Activated B cell treated with CpG ODN at 0.5 μM for 24 hours (primary cell): ENCODE results near the gene LCP2. TPM values are rescaled to one million over a fixed set of nuclear protein-coding genes. Genes with fewer than 3 reads are reported as not detected.
A peak's percentile ranks its signal among the peaks of the same experiment; 100 is the strongest.

Experiments
- ATAC-seq: fragments of 200-7000 bp; cut with Tn5 transposase; one replicate; pipeline ENCODE4 v1.10.0; 2021; ENCODE audit warnings: low read depth, mild to moderate bottlenecking, moderate library complexity
- CTCF ChIA-PET: fragments of 350-600 bp; sonication (Branson Sonifier 250); formaldehyde crosslinking; loops from one replicate; lab custom pipeline; 2021; ENCODE audit warnings: antibody characterized with exemption; lab: Charles Lee
- POLR2A ChIA-PET: fragments of 350-600 bp; sonication (Branson Sonifier 250); formaldehyde crosslinking; loops from one replicate; lab custom pipeline; 2021; ENCODE audit warnings: antibody characterized with exemption; lab: Charles Lee
- DNase-seq: peaks from one replicate; pipeline ENCODE4 v3.0.0; 2022
- H3K27ac Mint-ChIP-seq: one replicate; pipeline ENCODE4 v1.8.0; 2020; ENCODE audit warnings: mixed read lengths
- H3K27me3 Mint-ChIP-seq: one replicate; pipeline ENCODE4 v1.8.0; 2021; ENCODE audit warnings: mixed read lengths
- H3K36me3 Mint-ChIP-seq: one replicate; pipeline ENCODE4 v1.8.0; 2021; ENCODE audit warnings: low read depth, mixed read lengths
- H3K4me1 Mint-ChIP-seq: one replicate; pipeline ENCODE4 v1.8.0; 2021; ENCODE audit warnings: mixed read lengths
- H3K4me3 Mint-ChIP-seq: one replicate; pipeline ENCODE4 v1.8.0; 2020; ENCODE audit warnings: mild to moderate bottlenecking, mixed read lengths
- H3K9me3 Mint-ChIP-seq: one replicate; pipeline ENCODE4 v1.8.0; 2020; ENCODE audit warnings: mixed read lengths
- intact Hi-C: fragments of 100-400 bp; cut with micrococcal nuclease; formaldehyde crosslinking; loops from one replicate; pipeline ENCODE4 v1.15.1; 2024
- total RNA-seq: library from RNA; stranded (reverse); gene quantifications from 2 replicates; pipeline ENCODE4 v1.2.3, GENCODE V29; 2022
- TF ChIP-seq, protein P1 (sequence below): fragments of 200-600 bp; IDR thresholded peaks from one replicate; pipeline ENCODE4 v1.8.0; 2022; ENCODE audit warnings: antibody characterized with exemption, mild to moderate bottlenecking

The LCP2 gene
- total RNA-seq, 1 donor from 2014 or later = 8.5 TPM

DNA sequence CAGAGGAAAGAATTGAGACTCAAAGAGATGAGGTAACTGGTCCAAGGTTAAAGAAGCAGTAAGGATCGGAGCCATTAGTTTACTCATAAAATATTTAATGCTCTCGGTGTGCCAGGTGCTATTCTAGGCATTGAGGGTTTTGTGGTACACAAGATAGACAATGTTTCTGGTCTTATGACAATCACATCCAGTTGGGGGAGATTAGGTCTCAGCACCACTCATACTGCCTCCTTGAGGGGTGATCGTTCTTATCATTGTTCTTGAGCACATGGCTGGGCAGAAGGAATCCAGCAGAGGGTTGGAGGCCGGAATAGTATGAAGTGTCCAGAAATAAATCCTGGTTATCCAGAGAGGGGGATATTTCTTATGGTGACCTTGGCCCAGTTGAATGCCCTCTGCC lies 40.7 kb upstream of the LCP2 start:
- Mint-ChIP-seq H3K36me3 (no peaks in the 10 kb centered on the region), H3K9me3 (peaks cover 2% of the 10 kb centered on the region), H3K27me3 (no peaks in the 10 kb centered on the region), H3K27ac (no peak overlapping the region), H3K4me3 (no peak overlapping the region), H3K4me1 (peaks cover 20% of the 10 kb centered on the region)
- ChIA-PET POLR2A (interaction anchor here (0.8 to 2.0 kb wide), 5 partner anchors 8 to 72 kb away, joined by 3 to 12 read pairs (median 8); no protein-coding TSS in a partner anchor), CTCF (interaction anchor here (0.8 to 7.6 kb wide), 21 partner anchors 10 to 111 kb away, joined by 3 to 289 read pairs (median 5); partner anchors contain the start of gene LCP2)
- intact Hi-C loops = loop anchor here (2.0 to 10.0 kb wide), 2 partner anchors 237 to 1047 kb away; partner anchors contain the start of gene NPM1
- DNase-seq (no peak), ATAC-seq (no peak)
- TF ChIP-seq, protein P1, sequence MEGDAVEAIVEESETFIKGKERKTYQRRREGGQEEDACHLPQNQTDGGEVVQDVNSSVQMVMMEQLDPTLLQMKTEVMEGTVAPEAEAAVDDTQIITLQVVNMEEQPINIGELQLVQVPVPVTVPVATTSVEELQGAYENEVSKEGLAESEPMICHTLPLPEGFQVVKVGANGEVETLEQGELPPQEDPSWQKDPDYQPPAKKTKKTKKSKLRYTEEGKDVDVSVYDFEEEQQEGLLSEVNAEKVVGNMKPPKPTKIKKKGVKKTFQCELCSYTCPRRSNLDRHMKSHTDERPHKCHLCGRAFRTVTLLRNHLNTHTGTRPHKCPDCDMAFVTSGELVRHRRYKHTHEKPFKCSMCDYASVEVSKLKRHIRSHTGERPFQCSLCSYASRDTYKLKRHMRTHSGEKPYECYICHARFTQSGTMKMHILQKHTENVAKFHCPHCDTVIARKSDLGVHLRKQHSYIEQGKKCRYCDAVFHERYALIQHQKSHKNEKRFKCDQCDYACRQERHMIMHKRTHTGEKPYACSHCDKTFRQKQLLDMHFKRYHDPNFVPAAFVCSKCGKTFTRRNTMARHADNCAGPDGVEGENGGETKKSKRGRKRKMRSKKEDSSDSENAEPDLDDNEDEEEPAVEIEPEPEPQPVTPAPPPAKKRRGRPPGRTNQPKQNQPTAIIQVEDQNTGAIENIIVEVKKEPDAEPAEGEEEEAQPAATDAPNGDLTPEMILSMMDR = no peak

DNA sequence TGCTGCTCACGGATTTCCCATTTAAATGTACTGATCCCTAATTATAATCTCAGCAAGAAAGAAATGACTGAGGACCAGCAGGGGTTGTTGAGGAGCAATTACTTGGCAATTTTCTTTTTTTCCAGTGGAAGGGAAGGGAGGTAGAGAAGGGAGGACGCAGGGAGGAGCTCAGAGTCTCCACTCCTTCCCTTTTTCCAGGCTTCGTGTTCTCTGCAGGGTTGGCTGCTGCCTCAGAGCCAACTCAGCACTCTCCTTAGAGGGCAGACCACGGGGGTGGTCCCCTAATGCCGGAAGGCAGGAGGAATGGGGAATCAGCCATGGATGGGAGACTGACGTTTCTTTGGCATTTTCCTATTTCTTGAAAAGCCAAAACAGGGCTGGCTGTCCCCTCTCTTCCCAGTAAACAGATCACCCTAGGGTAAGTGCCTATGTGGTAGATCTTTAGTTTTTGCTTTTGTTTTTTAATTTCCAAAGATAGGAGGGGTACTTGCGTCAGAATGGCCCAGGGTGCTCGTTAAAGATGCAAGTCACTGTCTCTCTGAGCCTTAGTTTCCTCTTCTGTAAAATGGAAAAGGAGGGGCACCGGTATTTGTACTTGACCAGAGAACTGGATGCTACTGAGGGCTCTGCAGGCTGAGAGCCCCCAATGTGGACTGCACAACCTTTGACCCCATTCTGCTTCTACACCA lies 39.6 kb upstream of the LCP2 start:
- no peak overlapping the region for H3K27ac Mint-ChIP-seq
- intact Hi-C loops = loop anchor here (10.0 kb wide), 1 partner anchor 1048 kb away; the partner anchor contains the start of gene NPM1
- H3K4me1 Mint-ChIP-seq = peaks cover 20% of the 10 kb centered on the region
- peaks cover 2% of the 10 kb centered on the region for H3K9me3 Mint-ChIP-seq
- H3K27me3 Mint-ChIP-seq = no peaks in the 10 kb centered on the region
- ATAC-seq = no peak
- ChIA-PET CTCF (interaction anchor here (2.3 to 7.6 kb wide), 3 partner anchors 31 to 110 kb away, joined by 9 to 289 read pairs (median 64); no protein-coding TSS in a partner anchor), POLR2A (no interaction called here)
- no peaks in the 10 kb centered on the region for H3K36me3 Mint-ChIP-seq
- TF ChIP-seq, protein P1 = no peak
- no peak overlapping the region for H3K4me3 Mint-ChIP-seq
- no peak for DNase-seq

DNA sequence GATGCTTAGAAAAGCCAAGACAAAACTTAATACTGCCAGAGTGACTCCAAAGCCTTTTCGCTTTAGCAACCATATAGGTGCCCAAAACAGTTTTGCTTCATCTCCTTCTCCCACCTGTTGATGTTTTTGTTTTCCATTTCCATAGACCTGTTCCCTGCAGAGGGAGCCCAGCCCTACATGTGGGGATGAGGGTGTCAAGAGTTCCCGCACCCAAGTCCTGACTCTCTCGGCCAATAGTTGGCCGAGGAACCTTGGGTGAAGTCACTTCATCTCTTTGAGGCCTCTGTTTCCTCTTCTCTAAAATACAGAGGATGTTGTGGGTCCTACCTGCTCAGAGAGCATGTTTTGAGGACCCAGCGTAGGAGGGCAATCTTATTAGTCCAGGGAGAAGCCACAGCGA lies 38.5 kb upstream of the LCP2 start:
- DNase-seq = no peak
- Mint-ChIP-seq H3K4me1 (peaks cover 20% of the 10 kb centered on the region), H3K36me3 (no peaks in the 10 kb centered on the region), H3K27me3 (no peaks in the 10 kb centered on the region), H3K9me3 (no peaks in the 10 kb centered on the region), H3K27ac (no peak overlapping the region), H3K4me3 (no peak overlapping the region)
- no peak for ATAC-seq
- ChIA-PET POLR2A (no interaction called here), CTCF (interaction anchor here (7.6 kb wide), 1 partner anchor 64 kb away, joined by 289 read pairs; no protein-coding TSS in a partner anchor)
- TF ChIP-seq, protein P1 = no peak
- intact Hi-C loops = loop anchor here (10.0 kb wide), 1 partner anchor 1049 kb away; the partner anchor contains the start of gene NPM1

DNA sequence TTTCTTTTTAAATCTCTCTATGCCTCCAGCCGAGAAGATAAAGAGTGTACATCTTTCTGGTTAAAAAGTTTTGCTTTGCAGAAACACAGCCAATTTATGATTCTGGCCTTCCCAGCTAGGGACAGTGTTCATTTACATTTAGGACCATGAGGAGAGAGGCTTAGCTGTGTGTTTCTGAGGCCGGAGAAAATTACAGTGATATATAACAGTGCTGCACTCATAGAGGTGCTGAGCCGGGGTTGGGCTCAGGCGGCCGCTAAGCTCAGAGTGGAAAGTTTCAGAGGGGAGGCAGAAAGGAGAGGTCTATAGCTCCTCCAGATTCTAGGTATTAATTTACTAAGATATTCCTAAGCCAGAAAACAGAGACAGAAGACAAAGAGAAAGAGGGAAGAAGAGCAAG lies 37.0 kb upstream of the LCP2 start:
- Mint-ChIP-seq H3K4me1 (peaks cover 20% of the 10 kb centered on the region), H3K36me3 (no peaks in the 10 kb centered on the region), H3K27me3 (no peaks in the 10 kb centered on the region), H3K27ac (peak overlapping the region; percentile 68), H3K4me3 (no peak overlapping the region), H3K9me3 (no peaks in the 10 kb centered on the region)
- TF ChIP-seq, protein P1 = no peak
- intact Hi-C loops = loop anchor here (10.0 kb wide), 1 partner anchor 1050 kb away; the partner anchor contains the start of gene NPM1
- DNase-seq (no peak), ATAC-seq (no peak)
- ChIA-PET POLR2A (interaction anchor here (1.5 to 2.3 kb wide), 2 partner anchors 38 to 42 kb away, joined by 6 to 10 read pairs; no protein-coding TSS in a partner anchor), CTCF (interaction anchor here (0.8 to 3.4 kb wide), 6 partner anchors 27 to 108 kb away, joined by 3 to 18 read pairs (median 4); no protein-coding TSS in a partner anchor)
